ENCODE results near the gene CLCN3.

Gene CLCN3

GRCh38 chr4:169611991-169612870 is 8.1 kb upstream of the CLCN3 start, which contains the start of gene NEK1:
TSS of gene NEK1 (minus strand) at chr4:169612583. CDS start at chr4:169602630, 9,953 bp downstream.
- Histone ChIP-seq H3K36me3 (replicated peaks; ENCODE audit: insufficient read depth, low read length) (no peaks in the 10 kb centered on the region), H3K27me3 (replicated peaks; ENCODE audit: insufficient read depth, low read length) (no peaks in the 10 kb centered on the region), H3F3A (ENCODE audit: insufficient read depth, low read length) (peaks cover 20% of the 10 kb centered on the region)

GRCh38 chr4:169612871-169613859 is 7.2 kb upstream of the CLCN3 start:
- no peaks in the 10 kb centered on the region for H3K36me3 ChIP-seq (replicated peaks; ENCODE audit: insufficient read depth, low read length)
- DNase-seq, result peak; percentile 75
- peak overlapping the region; percentile 89 for H3K4me2 ChIP-seq (ENCODE audit: low read depth, low read length)
- no peaks in the 10 kb centered on the region for H4K20me1 ChIP-seq (ENCODE audit: insufficient read depth, low read length)
- peaks cover 21% of the 10 kb centered on the region for H3K79me2 ChIP-seq (ENCODE audit: low read length)
- H3K4me1 ChIP-seq (ENCODE audit: low read length), result peaks cover 9% of the 10 kb centered on the region
- H3K27ac ChIP-seq (ENCODE audit: low read length), result peak overlapping the region; percentile 97; the same call in 1 of the 2 replicates
- peak overlapping the region; percentile 54 for H2AFZ ChIP-seq (ENCODE audit: low read length)
- H3K9me2 ChIP-seq (replicated peaks; ENCODE audit: insufficient read depth, low read length), result no peaks in the 10 kb centered on the region
- TF ChIP-seq CTCF (IDR thresholded peaks at IDR 0.05; ENCODE audit: low read length), result peak; percentile 76
- TF ChIP-seq EZH2 (optimal IDR thresholded peaks at IDR 0.05; ENCODE audit: low read depth, low read length), result no peak
- peaks cover 20% of the 10 kb centered on the region for H3F3A ChIP-seq (ENCODE audit: insufficient read depth, low read length)
- H3K4me3 ChIP-seq (ENCODE audit: low read length), result peak overlapping the region; percentile 63
- no peaks in the 10 kb centered on the region for H3K9me3 ChIP-seq (replicated peaks; ENCODE audit: insufficient read depth, low read length)
- H3K27me3 ChIP-seq (replicated peaks; ENCODE audit: insufficient read depth, low read length), result no peaks in the 10 kb centered on the region
- peak overlapping the region; percentile 50; the same call in 1 of the 2 replicates for H3K9ac ChIP-seq (ENCODE audit: low read length)

More at GRCh38 chr4:169611991-169612870, 8.1 kb upstream of the CLCN3 start, which contains the start of gene NEK1:
- Histone ChIP-seq H3K4me1 (ENCODE audit: low read length) (peaks cover 9% of the 10 kb centered on the region), H3K9me3 (replicated peaks; ENCODE audit: insufficient read depth, low read length) (no peaks in the 10 kb centered on the region), H3K79me2 (ENCODE audit: low read length) (peaks cover 21% of the 10 kb centered on the region), H2AFZ (ENCODE audit: low read length) (peak within 1 kb of the TSS; percentile 80), H3K9me2 (replicated peaks; ENCODE audit: insufficient read depth, low read length) (no peaks in the 10 kb centered on the region), H4K20me1 (ENCODE audit: insufficient read depth, low read length) (no peaks in the 10 kb centered on the region), H3K4me2 (ENCODE audit: low read depth, low read length) (peak within 1 kb of the TSS; percentile 89), H3K27ac (ENCODE audit: low read length) (peak within 1 kb of the TSS; percentile 97), H3K4me3 (ENCODE audit: low read length) (peak within 1 kb of the TSS; percentile 78), H3K9ac (ENCODE audit: low read length) (peak within 1 kb of the TSS; percentile 93)
- peak; percentile 89 for DNase-seq
- no peak for TF ChIP-seq CTCF (IDR thresholded peaks at IDR 0.05; ENCODE audit: low read length)

GRCh38 chr4:169615467-169616106 is 4.8 kb upstream of the CLCN3 start:
- Histone ChIP-seq H3K9ac (ENCODE audit: low read length) (no peak overlapping the region), H3K79me2 (ENCODE audit: low read length) (peaks cover 16% of the 10 kb centered on the region), H3K27ac (ENCODE audit: low read length) (no peak overlapping the region), H3K4me3 (ENCODE audit: low read length) (no peak overlapping the region), H3K4me2 (ENCODE audit: low read depth, low read length) (no peak overlapping the region), H3K9me2 (replicated peaks; ENCODE audit: insufficient read depth, low read length) (no peaks in the 10 kb centered on the region), H3F3A (ENCODE audit: insufficient read depth, low read length) (peaks cover 26% of the 10 kb centered on the region), H4K20me1 (ENCODE audit: insufficient read depth, low read length) (no peaks in the 10 kb centered on the region), H3K4me1 (ENCODE audit: low read length) (peaks cover 17% of the 10 kb centered on the region), H3K27me3 (replicated peaks; ENCODE audit: insufficient read depth, low read length) (no peaks in the 10 kb centered on the region), H2AFZ (ENCODE audit: low read length) (no peak overlapping the region), H3K36me3 (replicated peaks; ENCODE audit: insufficient read depth, low read length) (no peaks in the 10 kb centered on the region), H3K9me3 (replicated peaks; ENCODE audit: insufficient read depth, low read length) (no peaks in the 10 kb centered on the region)
- no peak for DNase-seq
- TF ChIP-seq CTCF (IDR thresholded peaks at IDR 0.05; ENCODE audit: low read length) (no peak), EZH2 (optimal IDR thresholded peaks at IDR 0.05; ENCODE audit: low read depth, low read length) (no peak), EZH2phosphoT487 (IDR thresholded peaks at IDR 0.05; ENCODE audit: low read length) (no peak)
